ENCODE data around the gene SLC6A5.

The SLC6A5 gene

GRCh38 chr11:20620988-20621387, 21.6 kb downstream of the SLC6A5 start:
- DNase-seq (ENCODE audit: low spot score) (no peak), FAIRE-seq (no peak)

GRCh38 chr11:20621679-20622078, 22.3 kb downstream of the SLC6A5 start:
- no peak for FAIRE-seq
- DNase-seq (ENCODE audit: low spot score), result no peak

- DNase-seq (ENCODE audit: low spot score), result no peak
- FAIRE-seq, result no peak
These were observed 23.8 kb downstream of the SLC6A5 start for GRCh38 chr11:20623252-20623651.

GRCh38 chr11:20626279-20626678, 26.9 kb downstream of the SLC6A5 start:
- DNase-seq (ENCODE audit: low spot score), result no peak
- FAIRE-seq, result no peak

GRCh38 chr11:20627026-20627425, 27.6 kb downstream of the SLC6A5 start:
- no peak for DNase-seq (ENCODE audit: low spot score)
- FAIRE-seq, result no peak

GRCh38 chr11:20627701-20628100, 28.3 kb downstream of the SLC6A5 start:
- FAIRE-seq, result no peak
- DNase-seq (ENCODE audit: low spot score), result no peak

GRCh38 chr11:20631519-20632168, 32.2 kb downstream of the SLC6A5 start:
- FAIRE-seq (no peak), DNase-seq (ENCODE audit: low spot score) (no peak)

- DNase-seq (ENCODE audit: low spot score), result no peak
These were observed 32.7 kb downstream of the SLC6A5 start for GRCh38 chr11:20632169-20632532.

GRCh38 chr11:20634044-20634443, 34.6 kb downstream of the SLC6A5 start:
- FAIRE-seq (no peak), DNase-seq (ENCODE audit: low spot score) (no peak)

More at GRCh38 chr11:20632169-20632532, 32.7 kb downstream of the SLC6A5 start:
- no peak for FAIRE-seq

- DNase-seq (ENCODE audit: low spot score) (no peak), FAIRE-seq (no peak)
These were observed 35.4 kb downstream of the SLC6A5 start for GRCh38 chr11:20634781-20635180.

- DNase-seq (ENCODE audit: low spot score) (no peak), FAIRE-seq (no peak)
These were observed 38.7 kb downstream of the SLC6A5 start for GRCh38 chr11:20638074-20638473.

GRCh38 chr11:20639688-20640087, 40.3 kb downstream of the SLC6A5 start:
- no peak for DNase-seq (ENCODE audit: low spot score)
- no peak for FAIRE-seq

- DNase-seq (ENCODE audit: low spot score) (no peak), FAIRE-seq (no peak)
These were observed 41.0 kb downstream of the SLC6A5 start for GRCh38 chr11:20640401-20640800.

- FAIRE-seq (peak; percentile 17), DNase-seq (ENCODE audit: low spot score) (no peak)
These were observed 45.0 kb downstream of the SLC6A5 start for GRCh38 chr11:20644360-20644759.

- FAIRE-seq (no peak), DNase-seq (ENCODE audit: low spot score) (peak; percentile 68)
These were observed 48.7 kb downstream of the SLC6A5 start for GRCh38 chr11:20647976-20648565.

- FAIRE-seq (no peak), DNase-seq (ENCODE audit: low spot score) (no peak)
These were observed 52.9 kb downstream of the SLC6A5 start for GRCh38 chr11:20652150-20652806.

GRCh38 chr11:20654038-20654437, 54.6 kb downstream of the SLC6A5 start:
- DNase-seq (ENCODE audit: low spot score) (no peak), FAIRE-seq (no peak)

GRCh38 chr11:20656901-20657300, 57.5 kb downstream of the SLC6A5 start:
- FAIRE-seq (no peak), DNase-seq (ENCODE audit: low spot score) (no peak)

GRCh38 chr11:20658135-20658534, 58.7 kb downstream of the SLC6A5 start:
- FAIRE-seq, result no peak
- no peak for DNase-seq (ENCODE audit: low spot score)

GRCh38 chr11:20661445-20661844, 62.0 kb downstream of the SLC6A5 start:
- FAIRE-seq (no peak), DNase-seq (ENCODE audit: low spot score) (no peak)

- no peak for FAIRE-seq
- no peak for DNase-seq (ENCODE audit: low spot score)
These were observed 62.4 kb downstream of the SLC6A5 start for GRCh38 chr11:20661850-20662249.

GRCh38 chr11:20668131-20668809, 68.9 kb downstream of the SLC6A5 start:
- DNase-seq (ENCODE audit: low spot score) (no peak), FAIRE-seq (no peak)

Data from urothelium cell line (cell line).